Neural cell (in vitro differentiated cells): ENCODE results near the gene GLT8D1.
A peak's percentile ranks its signal among the peaks of the same experiment; 100 is the strongest.

ENCODE experiments used
- CTCF ChIP-seq: fragments of 450-650 bp; IDR thresholded peaks from 2 replicates; pipeline ENCODE4 v1.5.1; 2014; ENCODE audit warnings: antibody characterized with exemption, mild to moderate bottlenecking, moderate library complexity; ENCODE audit not compliant: poor library complexity, severe bottlenecking
- EZH2 ChIP-seq: fragments of 200-600, 300-800 bp; shearing (Covaris generic), sonication (generic); IDR thresholded peaks from 2 replicates; pipeline ENCODE4 v1.6.1; 2014; ENCODE audit warnings: antibody characterized with exemption, low read length, borderline replicate concordance, mild to moderate bottlenecking; ENCODE audit not compliant: insufficient read depth, poor library complexity, severe bottlenecking
- POLR2AphosphoS5 ChIP-seq: IDR thresholded peaks from 2 replicates; pipeline ENCODE4 v1.6.1; 2012
- REST ChIP-seq: IDR thresholded peaks from 2 replicates; pipeline ENCODE4 v1.6.1; 2012; ENCODE audit warnings: borderline replicate concordance

- peak; percentile 64 for TF ChIP-seq CTCF
- TF ChIP-seq REST: no peak
- TF ChIP-seq POLR2AphosphoS5: no peak
- no peak for TF ChIP-seq EZH2
Observed at GRCh38 chr3:52742418-52743041, 36.9 kb upstream of the GLT8D1 start.
